ENCODE data around the gene SALL3.

Gene SALL3

GRCh38 chr18:79005653-79006052 is 26.0 kb downstream of the SALL3 start:
- DNase-seq (ENCODE audit: low read depth in 2 of 2): no peak

DNA sequence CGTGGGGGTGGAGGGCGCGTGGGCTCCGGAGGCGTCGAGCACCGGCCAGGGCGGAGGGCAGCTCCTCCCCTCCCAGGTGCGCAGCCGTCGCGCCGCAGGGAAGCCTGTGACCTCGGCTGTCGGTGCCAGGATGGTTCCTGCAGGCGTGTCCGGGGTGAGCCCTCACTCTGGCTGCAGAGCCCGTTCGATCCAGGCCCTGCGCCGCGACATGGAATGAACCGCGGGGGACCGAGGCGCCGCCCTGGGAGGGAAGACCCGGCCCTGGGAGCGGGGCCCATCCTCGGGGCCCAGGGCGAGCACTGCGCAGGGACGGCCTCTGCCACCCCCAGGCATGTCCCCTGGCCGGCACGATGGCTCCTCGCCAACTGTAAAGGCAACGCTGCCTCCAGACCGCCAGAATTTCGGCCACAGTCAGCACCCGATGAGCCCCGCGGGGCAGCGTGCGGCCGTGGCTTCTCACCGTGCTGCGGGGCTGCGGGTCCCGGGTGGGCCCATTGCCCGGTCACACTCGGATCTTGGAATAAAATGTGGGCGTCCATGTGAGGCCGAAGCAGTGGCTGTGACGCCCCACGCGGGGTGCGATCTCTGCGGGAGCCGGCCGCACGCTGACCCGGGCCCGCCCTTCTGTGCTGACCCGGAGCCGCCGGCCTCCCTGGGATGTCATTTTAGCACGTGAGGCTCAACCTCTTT is 26.6 kb downstream of the SALL3 start:
- no peak for DNase-seq (ENCODE audit: low read depth in 2 of 2)

GRCh38 chr18:79007440-79007839 is 27.8 kb downstream of the SALL3 start:
- DNase-seq (ENCODE audit: low read depth in 2 of 2): no peak

- DNase-seq (ENCODE audit: low read depth in 2 of 2): no peak
Observed at GRCh38 chr18:79008356-79008940, 28.8 kb downstream of the SALL3 start.

GRCh38 chr18:79010802-79011201 is 31.2 kb downstream of the SALL3 start:
- DNase-seq (ENCODE audit: low read depth in 2 of 2): no peak

GRCh38 chr18:79011300-79011870 is 31.8 kb downstream of the SALL3 start:
- no peak for DNase-seq (ENCODE audit: low read depth in 2 of 2)

GRCh38 chr18:79013869-79014268 is 34.3 kb downstream of the SALL3 start:
- DNase-seq (ENCODE audit: low read depth in 2 of 2): no peak

DNA sequence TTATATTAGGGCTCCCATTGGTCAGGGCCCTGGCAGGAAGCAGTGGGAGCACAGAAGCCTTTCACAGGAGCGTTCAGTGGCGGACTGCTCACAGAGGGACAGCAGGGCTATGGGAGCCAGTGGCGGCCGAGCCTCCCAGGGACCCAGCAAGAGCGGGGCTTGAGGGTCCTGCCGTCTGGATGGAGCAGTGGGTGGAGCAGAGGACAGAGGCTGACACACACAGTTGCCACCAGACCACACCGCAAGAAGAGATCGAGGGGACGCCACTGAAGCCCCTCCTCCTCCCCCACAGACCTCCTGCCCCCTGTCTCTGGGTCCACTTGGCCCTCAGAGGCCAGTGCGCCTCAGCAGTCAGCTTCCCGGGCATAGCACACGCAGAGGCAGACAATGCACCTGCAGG is 39.3 kb downstream of the SALL3 start:
- no peak for DNase-seq (ENCODE audit: low read depth in 2 of 2)

DNA sequence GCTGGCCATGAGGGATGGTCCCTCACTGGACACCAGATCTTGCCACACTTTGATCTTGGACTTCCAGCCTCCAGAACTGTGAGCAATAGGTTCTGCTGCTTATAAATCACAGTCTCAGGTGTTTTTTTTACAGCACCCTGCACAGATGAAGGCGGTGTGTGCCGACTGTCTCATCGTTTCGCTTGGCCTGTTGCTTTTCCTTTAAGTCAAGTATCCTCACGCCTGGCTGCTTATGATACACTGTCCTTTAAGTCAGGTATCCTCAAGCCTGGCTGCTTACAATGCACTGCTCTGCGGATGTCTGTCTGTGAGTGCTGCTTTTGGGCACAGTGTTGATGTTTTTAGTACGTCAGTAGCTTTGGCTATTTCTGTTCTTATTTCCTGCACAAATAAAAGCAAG is 40.3 kb downstream of the SALL3 start:
- no peak for DNase-seq (ENCODE audit: low read depth in 2 of 2)

DNA sequence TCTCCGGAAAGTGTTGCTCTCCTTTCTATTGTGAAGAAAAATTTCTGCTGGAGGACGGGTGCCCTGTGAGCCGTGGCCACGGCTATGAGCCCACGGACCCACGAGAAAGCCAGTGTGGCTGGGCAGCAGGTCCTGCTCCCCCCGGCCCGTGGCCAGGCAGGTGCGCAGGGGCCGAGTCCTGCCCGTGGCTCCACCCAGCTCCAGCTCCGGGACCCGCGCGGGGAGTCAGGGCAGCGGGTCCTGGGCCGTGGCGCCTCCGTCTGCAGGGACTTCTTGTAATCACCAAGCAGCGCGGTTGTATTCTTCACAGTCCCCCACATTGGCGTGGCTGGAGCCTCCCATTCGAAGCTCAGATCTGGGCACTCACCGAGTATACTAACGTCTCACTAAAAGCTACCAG is 43.0 kb downstream of the SALL3 start:
- DNase-seq (ENCODE audit: low read depth in 2 of 2): no peak

DNA sequence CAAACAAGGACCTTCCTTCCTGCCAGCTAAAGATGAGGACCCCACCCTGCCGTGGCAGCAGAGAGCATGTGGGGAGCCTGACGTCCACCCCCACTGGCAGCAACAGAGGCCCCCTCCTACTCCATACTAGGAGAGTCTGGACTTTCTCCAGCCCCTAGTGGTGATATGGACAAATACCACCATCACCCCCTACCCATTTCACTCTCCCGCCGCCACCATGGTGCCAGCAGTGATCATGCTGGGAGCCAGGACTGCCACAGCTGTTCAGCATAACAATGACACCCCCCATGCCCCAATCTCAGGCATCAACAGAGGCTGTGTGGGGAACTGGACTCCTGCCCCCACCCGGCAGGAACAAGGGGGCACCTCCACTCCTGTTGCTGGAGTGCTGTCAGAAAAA is 46.9 kb downstream of the SALL3 start:
- DNase-seq (ENCODE audit: low read depth in 2 of 2): no peak

DNA sequence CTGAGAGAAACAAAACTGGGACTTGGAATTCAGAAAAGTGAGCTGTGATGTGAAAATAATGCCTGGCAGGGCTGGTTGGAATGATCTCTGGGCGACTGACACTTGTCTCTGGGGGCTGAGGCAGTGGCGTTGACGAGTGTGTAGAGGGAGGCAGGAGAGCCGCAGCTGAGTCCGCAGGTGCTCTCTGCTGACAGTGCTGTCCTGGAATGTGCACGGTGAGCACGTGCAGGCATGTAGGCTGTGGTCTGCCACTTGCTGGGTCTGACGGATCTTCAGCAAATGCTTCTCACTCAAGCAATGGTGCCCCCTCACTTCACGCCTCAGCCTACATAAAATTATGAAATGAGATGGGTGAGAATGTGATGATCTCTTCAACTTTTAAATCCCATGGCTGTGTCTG is 51.1 kb downstream of the SALL3 start:
- DNase-seq (ENCODE audit: low read depth in 2 of 2): no peak

GRCh38 chr18:79042276-79042675 is 62.7 kb downstream of the SALL3 start:
- DNase-seq (ENCODE audit: low read depth in 2 of 2): no peak

GRCh38 chr18:79043288-79043687 is 63.7 kb downstream of the SALL3 start:
- DNase-seq (ENCODE audit: low read depth in 2 of 2): no peak

- no peak for DNase-seq (ENCODE audit: low read depth in 2 of 2)
Observed at GRCh38 chr18:79046522-79046921, 66.9 kb downstream of the SALL3 start.

- DNase-seq (ENCODE audit: low read depth in 2 of 2): no peak
Observed at GRCh38 chr18:79047556-79048244, 68.1 kb downstream of the SALL3 start.

GRCh38 chr18:79048245-79048632 is 68.6 kb downstream of the SALL3 start:
- DNase-seq (ENCODE audit: low read depth in 2 of 2): no peak

- DNase-seq (ENCODE audit: low read depth in 2 of 2): no peak
Observed at GRCh38 chr18:79049506-79049905, 69.9 kb downstream of the SALL3 start.
